Measurements from ENCODE around the gene WDR75. TPM values are rescaled to one million over a fixed set of nuclear protein-coding genes. Genes with fewer than 3 reads are reported as not detected.
A peak's percentile ranks its signal among the peaks of the same experiment; 100 is the strongest.

The WDR75 gene
- total and polyA plus RNA-seq, 9 of the 15 experiments (the other 6 are each of a cell fraction or from before 2014, with no cell fraction given) = 50.9 to 111 (median 76.4) TPM

DNA sequence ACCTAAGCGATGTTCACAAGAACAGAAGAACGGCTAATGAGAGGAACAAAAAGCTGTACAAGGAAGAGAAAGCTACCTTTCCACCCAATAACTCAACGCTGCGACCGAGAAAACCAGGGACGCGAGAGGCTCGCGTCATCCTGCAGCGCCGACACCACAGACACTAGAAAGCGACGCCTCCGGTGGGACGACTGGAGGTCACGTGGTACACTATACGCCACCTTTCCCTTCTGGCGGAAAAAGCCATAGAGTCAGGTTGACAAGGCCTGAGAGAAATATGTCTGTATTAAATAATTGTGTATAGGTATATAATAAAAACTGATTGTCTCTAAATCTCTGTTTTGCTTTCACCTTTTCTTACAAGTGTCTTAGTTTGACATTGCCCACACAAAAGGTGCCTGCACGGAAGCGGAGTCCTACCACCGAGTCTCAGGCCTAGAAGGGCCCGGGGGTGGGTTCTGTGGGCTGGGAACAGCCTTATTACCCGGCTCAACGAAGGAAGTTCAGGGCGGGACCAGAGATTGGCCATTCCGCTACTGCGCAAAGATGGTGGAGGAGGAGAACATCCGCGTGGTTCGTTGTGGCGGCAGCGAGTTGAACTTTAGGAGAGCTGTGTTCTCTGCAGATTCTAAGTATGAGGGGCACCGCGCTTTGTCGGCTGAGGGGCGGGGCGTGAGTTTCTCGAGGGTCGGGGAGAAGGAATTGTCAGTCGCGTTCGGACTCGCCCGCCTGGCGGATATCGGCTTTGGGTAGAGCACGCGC, at the start of gene WDR75 (continued):
- TF ChIP-seq, protein P1, sequence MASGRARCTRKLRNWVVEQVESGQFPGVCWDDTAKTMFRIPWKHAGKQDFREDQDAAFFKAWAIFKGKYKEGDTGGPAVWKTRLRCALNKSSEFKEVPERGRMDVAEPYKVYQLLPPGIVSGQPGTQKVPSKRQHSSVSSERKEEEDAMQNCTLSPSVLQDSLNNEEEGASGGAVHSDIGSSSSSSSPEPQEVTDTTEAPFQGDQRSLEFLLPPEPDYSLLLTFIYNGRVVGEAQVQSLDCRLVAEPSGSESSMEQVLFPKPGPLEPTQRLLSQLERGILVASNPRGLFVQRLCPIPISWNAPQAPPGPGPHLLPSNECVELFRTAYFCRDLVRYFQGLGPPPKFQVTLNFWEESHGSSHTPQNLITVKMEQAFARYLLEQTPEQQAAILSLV (tag; IDR thresholded peaks at IDR 0.05) = no peak
- TF ChIP-seq NUFIP1 (IDR thresholded peaks at IDR 0.05; ENCODE audit: partially characterized antibody) (no peak), ELF2 (CRISPR knock-in tag; IDR thresholded peaks at IDR 0.05) (no peak), PRMT5 (CRISPR knock-in tag; IDR thresholded peaks at IDR 0.05) (no peak), SP2 (IDR thresholded peaks at IDR 0.05; ENCODE audit: extremely low read depth, low read depth, low read length, poor library complexity, severe bottlenecking) (peak; percentile 89), NR3C1 (CRISPR knock-in tag; IDR thresholded peaks at IDR 0.05) (no peak), DIDO1 (tag; IDR thresholded peaks at IDR 0.05; ENCODE audit: low read depth) (peak; percentile 83), MITF (IDR thresholded peaks at IDR 0.05) (no peak; the same call in 1 of the 2 replicates), TARDBP (IDR thresholded peaks at IDR 0.05) (no peak), ZNF609 (CRISPR knock-in tag; IDR thresholded peaks at IDR 0.05; ENCODE audit: borderline replicate concordance) (no peak), HNRNPLL (IDR thresholded peaks at IDR 0.05; ENCODE audit: low read depth, low read length, poor library complexity, severe bottlenecking) (peak; percentile 33), RBM22 (IDR thresholded peaks at IDR 0.05; ENCODE audit: low read depth, low read length, poor library complexity, severe bottlenecking) (no peak), SAFB (IDR thresholded peaks at IDR 0.05; ENCODE audit: borderline replicate concordance, low read depth, low read length) (no peak)
- TF ChIP-seq, protein P2, sequence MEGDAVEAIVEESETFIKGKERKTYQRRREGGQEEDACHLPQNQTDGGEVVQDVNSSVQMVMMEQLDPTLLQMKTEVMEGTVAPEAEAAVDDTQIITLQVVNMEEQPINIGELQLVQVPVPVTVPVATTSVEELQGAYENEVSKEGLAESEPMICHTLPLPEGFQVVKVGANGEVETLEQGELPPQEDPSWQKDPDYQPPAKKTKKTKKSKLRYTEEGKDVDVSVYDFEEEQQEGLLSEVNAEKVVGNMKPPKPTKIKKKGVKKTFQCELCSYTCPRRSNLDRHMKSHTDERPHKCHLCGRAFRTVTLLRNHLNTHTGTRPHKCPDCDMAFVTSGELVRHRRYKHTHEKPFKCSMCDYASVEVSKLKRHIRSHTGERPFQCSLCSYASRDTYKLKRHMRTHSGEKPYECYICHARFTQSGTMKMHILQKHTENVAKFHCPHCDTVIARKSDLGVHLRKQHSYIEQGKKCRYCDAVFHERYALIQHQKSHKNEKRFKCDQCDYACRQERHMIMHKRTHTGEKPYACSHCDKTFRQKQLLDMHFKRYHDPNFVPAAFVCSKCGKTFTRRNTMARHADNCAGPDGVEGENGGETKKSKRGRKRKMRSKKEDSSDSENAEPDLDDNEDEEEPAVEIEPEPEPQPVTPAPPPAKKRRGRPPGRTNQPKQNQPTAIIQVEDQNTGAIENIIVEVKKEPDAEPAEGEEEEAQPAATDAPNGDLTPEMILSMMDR (IDR thresholded peaks at IDR 0.05 in 2 of 3, conservative IDR thresholded peaks at IDR 0.05 in 1 of 3; ENCODE audit: insufficient read depth in 2 of 3, low read depth in 1 of 3, low read length in 3 of 3) = no peak
- TF ChIP-seq, protein P3, sequence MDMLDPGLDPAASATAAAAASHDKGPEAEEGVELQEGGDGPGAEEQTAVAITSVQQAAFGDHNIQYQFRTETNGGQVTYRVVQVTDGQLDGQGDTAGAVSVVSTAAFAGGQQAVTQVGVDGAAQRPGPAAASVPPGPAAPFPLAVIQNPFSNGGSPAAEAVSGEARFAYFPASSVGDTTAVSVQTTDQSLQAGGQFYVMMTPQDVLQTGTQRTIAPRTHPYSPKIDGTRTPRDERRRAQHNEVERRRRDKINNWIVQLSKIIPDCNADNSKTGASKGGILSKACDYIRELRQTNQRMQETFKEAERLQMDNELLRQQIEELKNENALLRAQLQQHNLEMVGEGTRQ (CRISPR knock-in tag; IDR thresholded peaks at IDR 0.05) = peak; percentile 94
